Motor neuron (in vitro differentiated cells): ENCODE data around the gene TTLL7. TPM values are rescaled to one million over a fixed set of nuclear protein-coding genes. Genes with fewer than 3 reads are reported as not detected.
A peak's percentile ranks its signal among the peaks of the same experiment; 100 is the strongest.
"Not testable (repeated sequence)": the region's sequence is repeated elsewhere in the genome, so short reads cannot be mapped to it uniquely, and the experiment has no call there.

Experiments
- ATAC-seq, 8 experiments: fragments of 200-7000 bp; cut with Tn5 transposase; replicated peaks in 6 of 8; 2 replicates each; pipeline ENCODE4 v1.8.0; 2021; ENCODE audit warnings: mild to moderate bottlenecking in 8 of 8, moderate library complexity in 8 of 8
- H3K27ac ChIP-seq, 2 donors: fragments of 250-450 bp; sonication (Bioruptor Pico); 2 replicates each; pipeline ENCODE4 v1.9.0; 2021; ENCODE audit warnings: antibody characterized with exemption in 2 of 2, mild to moderate bottlenecking in 2 of 2, moderate library complexity in 1 of 2
- H3K4me1 ChIP-seq, 2 donors: fragments of 250-450 bp; sonication (Bioruptor Pico); replicated peaks in 1 of 2; 2 replicates each; pipeline ENCODE4 v1.6.1; 2021; ENCODE audit warnings: antibody characterized with exemption in 2 of 2, mild to moderate bottlenecking in 2 of 2, moderate library complexity in 1 of 2
- H3K4me3 ChIP-seq, 5 donors: fragments of 250-450 bp; sonication (Bioruptor Pico); 2 replicates each; pipeline ENCODE4 v1.9.0; 2021; ENCODE audit warnings: antibody characterized with exemption in 5 of 5, mild to moderate bottlenecking in 5 of 5, moderate library complexity in 4 of 5
- WGBS, 10 experiments: fragments of 450-650 bp; shearing (Covaris generic); methylation state at CpG; one replicate each; pipeline ENCODE4 v1.0.0; 2022; 5-methylcytosine and 5-hydroxymethylcytosine counted together
- in situ Hi-C, 9 experiments: fragments of 400-800 bp; cut with MboI; loops; one replicate each; pipeline ENCODE4 v1.15.0; 2021; ENCODE audit warnings: low sequenced_read_pairs in 9 of 9, low pct_unique_long_range_greater_than_20kb in 2 of 9; ENCODE audit not compliant: unreplicated experiment in 9 of 9
- total RNA-seq, 8 experiments: library from RNA; unstranded; fragments of 300-600 nt; gene quantifications; 2 replicates each; pipeline versions ENCODE4 v1.2.3 to v1.2.4, GENCODE V29; 2022

TTLL7 gene
- total RNA-seq, 8 experiments from 2014 or later, result 4.7 to 32.7 (median 18.9) TPM

DNA sequence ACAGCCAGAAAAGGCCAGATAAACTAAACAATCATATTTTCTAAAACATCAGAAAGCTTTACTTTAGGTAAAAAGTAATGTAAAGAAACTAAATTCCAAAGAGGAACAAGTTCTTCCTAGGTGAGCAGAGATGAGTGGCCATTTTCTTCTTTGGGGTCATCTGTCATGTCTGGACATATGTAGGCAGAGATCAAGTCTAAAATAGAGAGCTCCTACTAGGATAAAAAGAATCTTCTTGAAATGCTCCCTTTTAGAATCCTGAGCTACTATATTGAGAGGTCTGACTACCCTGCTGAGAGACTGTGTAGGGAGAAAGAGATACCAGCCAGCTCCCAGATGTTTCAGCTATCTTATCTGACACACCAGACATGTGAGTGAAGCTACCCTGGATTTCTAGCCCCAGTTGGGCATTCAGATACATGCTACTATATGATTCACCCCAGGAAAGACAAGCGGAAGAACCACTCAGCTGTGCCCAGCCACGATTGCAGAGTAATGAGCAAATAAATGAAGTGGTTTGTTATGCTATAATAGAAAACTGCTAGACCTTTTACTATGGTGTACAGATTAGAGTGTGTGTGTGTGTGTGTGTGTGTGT, 80.1 kb downstream of the TTLL7 start:
- ATAC-seq, result no peak
- in situ Hi-C loops, result loop anchor here in 5 of 9 experiments (25.0 kb wide), 3 partner anchors 544 to 1019 kb away; no protein-coding TSS in a partner anchor
- Histone ChIP-seq H3K4me3 (no peak overlapping the region), H3K4me1 (no peaks in the 10 kb centered on the region), H3K27ac (no peak overlapping the region)
- WGBS, 10 experiments, result 83 to 100% (median 89%) methylated on average over 1 to 2 of the region's 2 CpGs; no CpG with 5 or more reads in 6 of the 10 experiments

DNA sequence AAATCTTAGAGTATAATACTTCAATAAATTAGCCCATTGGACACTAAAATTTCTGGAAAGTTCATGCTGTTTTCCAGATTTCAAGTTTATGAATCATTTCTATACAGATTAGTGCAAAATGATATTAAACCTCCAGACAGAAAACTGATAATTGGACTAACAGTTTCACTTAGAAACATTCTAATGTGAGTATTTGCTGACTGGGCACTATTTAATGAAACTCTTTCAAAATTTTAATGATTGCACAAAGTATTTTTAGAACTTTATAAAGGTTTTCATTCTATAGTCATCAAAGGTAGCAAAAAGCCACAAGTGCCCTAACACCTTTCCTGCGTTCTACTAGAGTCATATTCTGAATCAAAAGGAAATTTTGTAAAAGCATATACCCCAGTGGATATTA, 81.0 kb downstream of the TTLL7 start:
- 92 to 100% (median 100%) methylated on average over 1 of the region's 1 CpG for WGBS, 10 experiments
- in situ Hi-C loops, result loop anchor here in 5 of 9 experiments (25.0 kb wide), 3 partner anchors 544 to 1019 kb away; no protein-coding TSS in a partner anchor
- no peak overlapping the region for H3K27ac ChIP-seq
- no peaks in the 10 kb centered on the region for H3K4me1 ChIP-seq
- no peak overlapping the region for H3K4me3 ChIP-seq
- ATAC-seq, result no peak

DNA sequence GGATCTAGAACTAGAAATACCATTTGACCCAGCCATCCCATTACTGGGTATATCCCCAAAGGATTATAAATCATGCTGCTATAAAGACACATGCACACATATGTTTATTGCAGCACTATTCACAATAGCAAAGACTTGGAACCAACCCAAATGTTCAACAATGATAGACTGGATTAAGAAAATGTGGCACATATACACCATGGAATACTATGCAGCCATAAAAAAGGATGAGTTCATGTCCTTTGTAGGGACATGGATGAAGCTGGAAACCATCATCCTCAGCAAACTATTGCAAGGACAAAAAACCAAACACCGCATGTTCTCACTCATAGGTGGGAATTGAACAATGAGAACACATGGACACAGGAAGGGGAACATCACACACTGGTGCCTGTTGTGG, 82.8 kb downstream of the TTLL7 start:
- in situ Hi-C loops, result loop anchor here in 5 of 9 experiments (25.0 kb wide), 3 partner anchors 546 to 1021 kb away; no protein-coding TSS in a partner anchor
- H3K4me3 ChIP-seq, H3K27ac ChIP-seq, ATAC-seq, H3K4me1 ChIP-seq: not testable (repeated sequence)
- WGBS, 10 experiments, result no CpG with 5 or more reads among the region's 1 CpG

DNA sequence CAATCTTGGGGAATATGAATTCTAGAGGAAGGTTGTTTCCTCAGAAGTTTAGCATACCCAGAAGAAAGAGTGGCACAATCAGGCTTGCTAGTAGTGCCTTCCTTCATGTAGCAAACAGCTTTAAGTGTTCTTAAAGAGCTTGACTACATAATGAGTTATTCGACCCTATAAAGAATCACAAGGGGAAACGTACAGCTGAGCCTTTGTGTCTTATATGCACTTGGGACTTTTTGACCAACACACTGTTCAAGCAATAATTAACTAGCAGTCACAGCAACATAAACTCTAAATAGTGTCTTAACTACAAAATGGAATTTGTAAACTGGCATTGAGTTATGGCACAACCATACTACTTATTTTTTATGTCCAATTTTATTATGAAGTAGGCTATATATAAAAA, 86.1 kb downstream of the TTLL7 start:
- in situ Hi-C loops, result loop anchor here in 5 of 9 experiments (25.0 kb wide), 3 partner anchors 549 to 1024 kb away; no protein-coding TSS in a partner anchor
- no peak overlapping the region for H3K4me3 ChIP-seq
- WGBS, 10 experiments, result 29 to 83% (median 45%) methylated on average over 1 to 2 of the region's 2 CpGs; no CpG with 5 or more reads in 1 of the 10 experiments
- no peaks in the 10 kb centered on the region for H3K4me1 ChIP-seq
- no peak overlapping the region for H3K27ac ChIP-seq
- no peak for ATAC-seq

DNA sequence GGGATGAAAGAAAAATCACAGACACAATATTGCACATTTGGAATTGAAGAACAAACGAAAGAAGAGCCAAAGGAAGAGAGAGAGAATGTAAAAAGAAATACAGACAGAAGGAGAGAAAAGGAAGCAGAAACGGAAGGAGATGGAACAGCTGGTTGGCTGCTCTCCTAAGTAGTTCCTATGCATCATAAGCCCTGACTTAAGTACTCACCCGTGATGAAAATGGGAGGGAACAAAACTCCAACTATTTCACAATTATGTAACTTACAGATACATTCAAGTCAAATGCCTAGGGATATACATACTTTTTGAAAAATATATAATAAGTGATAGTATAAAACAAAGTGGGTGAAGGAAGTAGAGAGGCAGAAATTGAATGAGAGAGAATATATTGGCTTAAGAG, 88.5 kb downstream of the TTLL7 start:
- in situ Hi-C loops, result loop anchor here in 5 of 9 experiments (25.0 kb wide), 3 partner anchors 552 to 1027 kb away; no protein-coding TSS in a partner anchor
- WGBS, 10 experiments, result 0 to 100% (median 76%) methylated on average over 2 to 3 of the region's 3 CpGs
- ATAC-seq, result no peak
- Histone ChIP-seq H3K27ac (no peak overlapping the region), H3K4me1 (no peaks in the 10 kb centered on the region), H3K4me3 (no peak overlapping the region)

DNA sequence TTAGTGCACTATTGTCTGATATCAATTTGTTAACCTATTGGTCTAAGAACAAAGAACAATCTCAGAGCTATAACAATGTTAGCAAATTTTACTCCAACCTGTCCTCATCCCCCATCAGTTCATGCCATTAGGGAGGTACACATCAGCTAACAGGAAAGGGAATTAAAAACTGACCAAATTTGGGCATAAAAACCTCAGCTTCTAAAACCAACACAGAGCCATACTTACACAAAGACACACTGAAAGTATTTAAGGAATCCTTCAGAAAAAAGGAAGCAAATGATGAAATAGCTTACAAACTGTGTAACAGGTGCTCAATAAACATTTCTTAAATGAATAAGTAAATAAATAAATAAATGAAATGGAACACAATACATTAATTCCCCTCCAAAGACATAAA, 89.2 kb downstream of the TTLL7 start:
- Histone ChIP-seq H3K27ac (no peak overlapping the region), H3K4me1 (no peaks in the 10 kb centered on the region), H3K4me3 (no peak overlapping the region)
- no peak for ATAC-seq
- in situ Hi-C loops, result loop anchor here in 5 of 9 experiments (25.0 kb wide), 3 partner anchors 553 to 1028 kb away; no protein-coding TSS in a partner anchor

DNA sequence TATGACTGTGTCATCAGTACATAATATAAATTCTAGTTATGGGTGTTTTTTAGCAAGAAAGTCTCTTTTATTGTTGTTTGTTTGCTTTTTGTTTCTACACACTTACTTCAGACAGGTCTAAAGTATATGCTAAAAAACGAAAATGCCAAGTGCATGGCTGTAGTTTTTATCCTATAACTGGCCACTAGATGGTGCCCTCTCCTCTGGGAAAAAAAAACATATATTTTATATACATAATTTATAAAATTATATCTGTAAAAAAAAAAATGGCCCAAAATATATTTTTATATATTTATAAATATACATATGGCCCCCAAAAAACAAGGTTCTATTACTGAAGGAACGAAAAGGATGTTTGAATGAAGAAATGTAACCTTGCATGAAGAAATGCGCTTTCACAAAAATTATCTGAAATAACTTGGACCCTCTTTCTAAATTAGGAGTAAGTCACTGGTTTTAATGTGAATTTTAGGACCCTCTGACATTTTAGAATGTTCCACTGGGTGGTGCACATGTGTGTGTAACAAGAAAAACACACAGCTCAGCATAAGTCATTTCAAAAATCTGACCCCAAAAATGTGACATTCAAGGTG, 93.5 kb downstream of the TTLL7 start:
- in situ Hi-C loops, result loop anchor here in 5 of 9 experiments (25.0 kb wide), 3 partner anchors 557 to 1032 kb away; no protein-coding TSS in a partner anchor
- ATAC-seq, result no peak
- no peak overlapping the region for H3K4me3 ChIP-seq
- H3K4me1 ChIP-seq, result no peaks in the 10 kb centered on the region
- no peak overlapping the region for H3K27ac ChIP-seq
- WGBS, 10 experiments, result 0 to 51% (median 34%) methylated on average over 1 to 3 of the region's 3 CpGs

DNA sequence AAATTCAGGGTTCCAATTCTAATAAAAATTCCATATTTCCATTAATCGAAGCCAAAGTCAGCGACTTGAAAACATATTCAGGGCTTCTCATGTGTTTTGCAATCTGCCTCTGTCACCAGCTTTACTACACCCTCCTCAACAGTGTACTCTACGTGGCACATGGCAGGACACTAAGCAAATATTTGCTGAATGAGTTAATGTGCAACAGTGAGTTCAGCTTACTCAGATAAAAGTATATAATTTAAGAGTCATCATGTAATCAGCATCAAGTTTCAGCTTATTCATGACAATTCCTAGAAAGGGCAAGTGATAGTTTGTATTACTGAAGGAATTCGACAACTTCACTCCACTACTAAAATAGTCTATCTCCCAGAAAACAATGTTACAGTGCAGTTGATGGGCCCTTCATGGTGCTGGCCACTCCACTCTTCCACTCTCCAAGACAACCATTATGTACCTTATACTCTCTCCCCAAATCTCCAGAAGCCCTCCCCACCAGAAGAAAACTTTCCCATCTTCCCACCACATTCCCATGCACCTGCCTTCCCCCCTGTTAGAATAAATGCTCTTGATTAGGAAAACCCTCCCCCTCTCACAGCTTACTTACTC, 97.3 kb downstream of the TTLL7 start:
- no peak overlapping the region for H3K27ac ChIP-seq
- in situ Hi-C loops, result loop anchor here in 5 of 9 experiments (25.0 kb wide), 3 partner anchors 561 to 1036 kb away; no protein-coding TSS in a partner anchor
- 55 to 100% (median 88%) methylated on average over 1 to 4 of the region's 4 CpGs; no CpG with 5 or more reads in 1 of the 10 experiments for WGBS, 10 experiments
- ATAC-seq, result peak in 2 of 8 experiments; percentile 80 to 96
- no peak overlapping the region for H3K4me3 ChIP-seq
- peaks cover 0 to 5% of the 10 kb centered on the region in 2 donors for H3K4me1 ChIP-seq

DNA sequence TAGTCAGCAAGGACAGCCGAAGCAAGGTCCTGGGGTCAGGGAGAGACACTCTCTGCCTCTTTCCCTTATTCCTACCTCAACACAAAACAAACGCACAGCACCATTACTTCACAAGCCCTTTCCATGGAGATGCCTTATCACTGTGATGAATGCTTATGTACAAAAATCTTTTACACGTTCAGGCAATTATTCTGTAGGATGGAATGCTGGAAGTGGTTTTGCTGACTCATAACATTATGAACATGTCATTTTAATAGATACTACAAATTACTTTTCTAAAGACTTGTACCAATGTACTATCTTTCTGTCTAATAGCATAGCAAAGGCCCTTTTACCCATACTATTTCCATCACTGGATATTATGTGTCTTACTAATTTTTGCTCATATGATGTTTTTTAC, 98.4 kb downstream of the TTLL7 start:
- Histone ChIP-seq H3K4me1 (peaks cover 0 to 10% of the 10 kb centered on the region in 2 donors), H3K4me3 (no peak overlapping the region), H3K27ac (no peak overlapping the region)
- 50 to 100% (median 81%) methylated on average over 1 to 3 of the region's 3 CpGs; no CpG with 5 or more reads in 2 of the 10 experiments for WGBS, 10 experiments
- peak in 3 of 8 experiments; percentile 15 to 57 (median 22) for ATAC-seq
- in situ Hi-C loops, result loop anchor here in 5 of 9 experiments (25.0 kb wide), 3 partner anchors 562 to 1037 kb away; no protein-coding TSS in a partner anchor

DNA sequence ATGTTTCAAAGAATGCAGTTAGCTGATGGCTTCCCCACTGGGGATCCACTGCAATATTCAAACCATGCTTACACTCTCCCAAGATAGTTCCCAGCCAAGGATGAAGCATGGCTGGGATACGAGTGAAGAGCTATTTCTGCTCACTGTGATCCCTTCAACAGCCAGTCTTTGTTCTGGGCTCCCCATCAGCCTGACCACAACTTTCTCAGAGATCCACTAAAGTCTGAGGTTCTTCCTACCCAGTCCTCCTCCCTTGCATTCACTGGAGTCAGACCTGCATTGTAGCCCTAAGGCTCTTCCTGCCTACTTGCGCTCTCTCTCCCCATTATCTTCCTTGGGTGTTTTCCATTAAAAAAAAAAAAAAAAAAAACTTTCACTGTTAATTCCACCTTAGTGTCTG, 101.4 kb downstream of the TTLL7 start:
- Histone ChIP-seq H3K27ac (no peak overlapping the region), H3K4me3 (no peak overlapping the region), H3K4me1 (peaks cover 0 to 10% of the 10 kb centered on the region in 2 donors)
- WGBS, 10 experiments, result 60 to 100% (median 90%) methylated on average over 1 to 2 of the region's 2 CpGs; no CpG with 5 or more reads in 1 of the 10 experiments
- peak in 1 of 8 experiments; percentile 23 for ATAC-seq
- in situ Hi-C loops, result no loop called here

DNA sequence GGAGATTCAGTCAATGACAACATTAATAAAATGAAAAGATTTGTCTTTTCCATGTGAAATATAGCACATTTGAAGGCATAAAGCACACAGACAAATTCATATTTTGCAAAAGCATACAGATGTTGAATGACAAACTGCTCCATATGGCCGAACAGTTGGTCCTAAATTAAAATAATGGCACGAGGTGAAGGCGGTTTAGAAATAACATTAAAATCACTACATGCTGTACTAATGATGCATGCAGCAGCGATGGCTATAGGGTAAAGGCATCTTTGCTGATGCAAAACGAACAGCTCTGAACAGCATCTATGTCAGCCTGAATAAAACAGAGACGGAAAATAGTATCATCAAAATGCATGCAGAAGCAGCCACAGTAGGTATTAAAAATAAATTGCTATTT, 102.6 kb downstream of the TTLL7 start:
- Histone ChIP-seq H3K4me1 (peaks cover 0 to 10% of the 10 kb centered on the region in 2 donors), H3K27ac (no peak overlapping the region), H3K4me3 (no peak overlapping the region)
- ATAC-seq, result peak in 1 of 8 experiments; percentile 78
- in situ Hi-C loops, result no loop called here
- 58 to 94% (median 80%) methylated on average over 3 to 6 of the region's 6 CpGs for WGBS, 10 experiments

DNA sequence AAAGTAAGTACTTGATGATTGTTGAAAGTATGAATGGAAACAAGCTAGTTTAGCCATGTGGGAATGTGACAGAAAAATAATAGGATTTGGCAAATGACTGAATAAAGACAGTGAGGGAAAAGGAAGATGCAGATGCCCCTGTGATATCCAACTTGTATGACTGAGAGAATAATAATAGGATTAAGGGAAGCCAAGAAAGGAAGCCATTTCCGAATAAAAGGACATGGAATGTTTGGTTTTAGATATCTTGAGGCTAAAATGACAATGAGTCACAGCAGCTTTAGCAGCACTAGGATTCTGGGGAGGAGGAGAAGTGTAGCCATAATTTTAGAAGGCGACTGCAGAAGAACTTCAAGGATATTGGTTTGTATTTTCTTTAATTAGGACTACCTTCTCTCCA, 109.2 kb downstream of the TTLL7 start:
- no peak for ATAC-seq
- Histone ChIP-seq H3K27ac (no peak overlapping the region), H3K4me3 (no peak overlapping the region), H3K4me1 (no peaks in the 10 kb centered on the region)
- WGBS, 10 experiments, result 82 to 100% (median 90%) methylated on average over 1 to 2 of the region's 2 CpGs; no CpG with 5 or more reads in 1 of the 10 experiments
- in situ Hi-C loops, result no loop called here

DNA sequence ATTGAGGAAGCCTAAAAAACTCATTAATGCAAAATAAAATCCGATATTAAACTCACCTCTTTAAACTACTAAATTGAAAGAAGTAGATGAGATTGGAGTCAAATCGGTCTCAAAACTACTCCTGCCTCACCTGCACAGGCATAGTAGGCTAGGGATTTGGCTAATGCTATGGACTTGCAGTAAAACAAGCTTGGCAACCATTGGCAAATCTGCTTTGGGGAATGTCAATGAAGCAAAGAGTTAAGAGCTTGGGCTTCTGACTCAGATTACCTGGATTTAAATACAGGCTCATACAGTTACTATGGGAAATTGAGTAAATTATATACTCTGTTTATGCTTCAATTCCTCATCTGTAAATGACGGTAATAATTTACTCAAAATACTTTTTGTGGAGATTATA, 111.4 kb downstream of the TTLL7 start:
- no peak for ATAC-seq
- 77 to 100% (median 94%) methylated on average over 2 to 3 of the region's 3 CpGs for WGBS, 10 experiments
- in situ Hi-C loops, result no loop called here
- Histone ChIP-seq H3K4me3 (no peak overlapping the region), H3K27ac (no peak overlapping the region), H3K4me1 (peaks cover 0 to 3% of the 10 kb centered on the region in 2 donors)
